SH-SY5Y (cell line): ENCODE results near the gene ALS2CL.

Source experiments
- GATA2 ChIP-seq: IDR thresholded peaks from 2 replicates; pipeline ENCODE4 v1.6.1; 2011; ENCODE audit warnings: mild to moderate bottlenecking, low read depth, low read length
- GATA3 ChIP-seq: IDR thresholded peaks from 2 replicates; pipeline ENCODE4 v1.6.1; 2011; ENCODE audit warnings: low read depth, mild to moderate bottlenecking, low read length, moderate library complexity

DNA sequence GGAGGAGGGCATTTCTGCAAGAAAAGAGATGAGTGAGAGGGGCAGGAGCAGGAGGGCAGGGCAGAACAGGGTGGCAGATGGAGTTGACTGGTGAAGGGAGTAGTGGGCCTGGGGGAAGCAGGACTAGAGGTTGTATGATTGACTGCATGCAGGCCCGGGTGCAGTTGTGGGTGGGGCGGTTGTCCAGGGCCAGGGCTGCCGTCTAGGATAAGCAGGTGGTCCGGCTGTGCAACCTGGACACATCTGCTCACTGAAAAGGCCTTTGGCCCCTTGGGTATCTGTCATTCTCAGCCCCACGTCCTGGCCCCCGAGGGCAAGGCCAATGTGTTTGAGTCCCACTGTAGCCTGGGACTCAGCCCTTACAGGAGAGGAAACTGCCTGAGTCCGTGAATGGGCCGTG is 25.4 kb downstream of the ALS2CL start:
- no peak for TF ChIP-seq GATA3
- TF ChIP-seq GATA2, result no peak
